ENCODE measurements around the gene ARID5B.

DNA sequence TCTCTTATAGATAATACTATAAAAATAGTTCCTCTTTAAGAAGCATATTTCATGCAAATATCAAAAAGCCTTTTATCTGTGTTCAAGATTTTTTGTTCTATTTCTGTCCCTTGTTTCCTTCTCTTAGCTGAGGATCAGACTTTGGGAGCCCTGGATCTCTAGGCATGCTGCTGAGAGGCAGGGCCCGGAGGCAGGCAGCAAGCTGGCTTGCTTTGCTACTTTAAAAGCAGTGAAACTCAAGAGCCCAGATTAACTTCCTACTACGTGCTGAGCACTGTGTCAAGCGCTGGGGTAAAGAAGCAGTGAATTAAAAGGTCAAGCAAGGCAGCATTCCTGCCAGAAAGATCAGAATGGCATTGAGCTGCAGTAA is 31.0 kb upstream of the ARID5B start:
- TF ChIP-seq POLR2A (IDR thresholded peaks at IDR 0.05; ENCODE audit: low read length) (no peak), GATA1 (IDR thresholded peaks at IDR 0.05; ENCODE audit: low read depth, low read length) (no peak)
